Cortex of kidney (tissue), 1 donor: ENCODE measurements around the gene KIAA2012.
A peak's percentile ranks its signal among the peaks of the same experiment; 100 is the strongest.
"Not testable (repeated sequence)": the region's sequence is repeated elsewhere in the genome, so short reads cannot be mapped to it uniquely, and the experiment has no call there.

ENCODE experiments used
- DNase-seq: peaks from one replicate; lab custom pipeline; 2025; lab: John Stamatoyannopoulos, UW

KIAA2012 gene

GRCh38 chr2:202196727-202197126, 123.7 kb downstream of the KIAA2012 start:
- DNase-seq, result no peak

- no peak for DNase-seq
Observed at GRCh38 chr2:202201220-202202160, 128.4 kb downstream of the KIAA2012 start.

GRCh38 chr2:202203348-202203747, 130.3 kb downstream of the KIAA2012 start:
- no peak for DNase-seq

- DNase-seq, result no peak
Observed at GRCh38 chr2:202204855-202205254, 131.8 kb downstream of the KIAA2012 start.

GRCh38 chr2:202208526-202208925, 135.5 kb downstream of the KIAA2012 start:
- no peak for DNase-seq

- no peak for DNase-seq
Observed at GRCh38 chr2:202215179-202215578, 142.1 kb downstream of the KIAA2012 start.

- DNase-seq, result no peak
Observed at GRCh38 chr2:202221873-202222272, 148.8 kb downstream of the KIAA2012 start.

- DNase-seq, result no peak
Observed at GRCh38 chr2:202237787-202238233, 164.8 kb downstream of the KIAA2012 start.

- peak; percentile 20 for DNase-seq
Observed at GRCh38 chr2:202238234-202239197, 165.5 kb downstream of the KIAA2012 start, which contains the start of gene SUMO1. Gene SUMO1 (minus strand): TSS chr2:202238597. CDS start chr2:202238451, 146 bp downstream.

GRCh38 chr2:202247710-202248109, 174.7 kb downstream of the KIAA2012 start:
- DNase-seq, result not testable (repeated sequence)

GRCh38 chr2:202249521-202250253, 176.6 kb downstream of the KIAA2012 start:
- no peak for DNase-seq

GRCh38 chr2:202251494-202251893, 178.4 kb downstream of the KIAA2012 start:
- no peak for DNase-seq
